ENCODE measurements around the gene TTC39B.

Gene TTC39B

GRCh38 chr9:15304632-15305031, 2.4 kb downstream of the TTC39B start:
- no peak for DNase-seq (ENCODE audit: low read depth in 1 of 2, low spot score in 1 of 2)

- DNase-seq (ENCODE audit: low read depth in 1 of 2, low spot score in 1 of 2): no peak
Observed at GRCh38 chr9:15300218-15300617, 6.8 kb downstream of the TTC39B start.

GRCh38 chr9:15299374-15299939, 7.6 kb downstream of the TTC39B start:
- peak in 1 of 2 donors; percentile 29 for DNase-seq (ENCODE audit: low read depth in 1 of 2, low spot score in 1 of 2)

- DNase-seq (ENCODE audit: low read depth in 1 of 2, low spot score in 1 of 2): no peak
Observed at GRCh38 chr9:15298362-15298761, 8.7 kb downstream of the TTC39B start.

GRCh38 chr9:15295761-15296405, 11.1 kb downstream of the TTC39B start:
- no peak for DNase-seq (ENCODE audit: low read depth in 1 of 2, low spot score in 1 of 2)

GRCh38 chr9:15294604-15295003, 12.4 kb downstream of the TTC39B start:
- DNase-seq (ENCODE audit: low read depth in 1 of 2, low spot score in 1 of 2): no peak

- no peak for DNase-seq (ENCODE audit: low read depth in 1 of 2, low spot score in 1 of 2)
Observed at GRCh38 chr9:15293804-15294316, 13.2 kb downstream of the TTC39B start.

- DNase-seq (ENCODE audit: low read depth in 1 of 2, low spot score in 1 of 2): no peak
Observed at GRCh38 chr9:15293084-15293483, 13.9 kb downstream of the TTC39B start.

- DNase-seq (ENCODE audit: low read depth in 1 of 2, low spot score in 1 of 2): no peak
Observed at GRCh38 chr9:15289603-15290002, 17.4 kb downstream of the TTC39B start.

- no peak for DNase-seq (ENCODE audit: low read depth in 1 of 2, low spot score in 1 of 2)
Observed at GRCh38 chr9:15287309-15287708, 19.7 kb downstream of the TTC39B start.

GRCh38 chr9:15286161-15286821, 20.7 kb downstream of the TTC39B start:
- DNase-seq (ENCODE audit: low read depth in 1 of 2, low spot score in 1 of 2): no peak

- no peak for DNase-seq (ENCODE audit: low read depth in 1 of 2, low spot score in 1 of 2)
Observed at GRCh38 chr9:15282567-15283285, 24.3 kb downstream of the TTC39B start.

GRCh38 chr9:15280647-15281046, 26.4 kb downstream of the TTC39B start:
- DNase-seq (ENCODE audit: low read depth in 1 of 2, low spot score in 1 of 2): no peak

- no peak for DNase-seq (ENCODE audit: low read depth in 1 of 2, low spot score in 1 of 2)
Observed at GRCh38 chr9:15278839-15279238, 28.2 kb downstream of the TTC39B start.

- no peak for DNase-seq (ENCODE audit: low read depth in 1 of 2, low spot score in 1 of 2)
Observed at GRCh38 chr9:15278091-15278687, 28.8 kb downstream of the TTC39B start.

GRCh38 chr9:15277400-15278090, 29.5 kb downstream of the TTC39B start:
- no peak for DNase-seq (ENCODE audit: low read depth in 1 of 2, low spot score in 1 of 2)

- no peak for DNase-seq (ENCODE audit: low read depth in 1 of 2, low spot score in 1 of 2)
Observed at GRCh38 chr9:15276328-15276938, 30.6 kb downstream of the TTC39B start.

GRCh38 chr9:15274425-15274824, 32.6 kb downstream of the TTC39B start:
- DNase-seq (ENCODE audit: low read depth in 1 of 2, low spot score in 1 of 2): no peak

GRCh38 chr9:15272377-15272928, 34.6 kb downstream of the TTC39B start:
- DNase-seq (ENCODE audit: low read depth in 1 of 2, low spot score in 1 of 2): no peak

- DNase-seq (ENCODE audit: low read depth in 1 of 2, low spot score in 1 of 2): no peak
Observed at GRCh38 chr9:15271403-15271802, 35.6 kb downstream of the TTC39B start.
